AG04450 (cell line): ENCODE results near the gene FAF1. TPM values are rescaled to one million over a fixed set of nuclear protein-coding genes. Genes with fewer than 3 reads are reported as not detected.

Source experiments
- CTCF ChIA-PET: fragments of 300-600, 350-600 bp; formaldehyde crosslinking; extraction: SDS; loops from one replicate; lab custom pipeline; 2022; ENCODE audit warnings: antibody characterized with exemption, inconsistent platforms; lab: Charles Lee
- POLR2A ChIA-PET: fragments of 350-600 bp; formaldehyde crosslinking; extraction: SDS; loops from one replicate; lab custom pipeline; 2021; ENCODE audit warnings: antibody characterized with exemption, inconsistent platforms; lab: Yijun Ruan, JAX
- DNase-seq: peaks from one replicate; pipeline ENCODE4 v3.0.0-alpha.2; 2011; ENCODE audit warnings: low read depth, low spot score
- H3K27ac ChIP-seq: one replicate; pipeline ENCODE4 v1.5.1; 2012; ENCODE audit warnings: low read depth, low read length, control low read depth
- H3K27me3 ChIP-seq: one replicate; pipeline ENCODE4 v1.6.0; 2012; ENCODE audit warnings: low read length; ENCODE audit not compliant: control insufficient read depth, insufficient read depth
- H3K4me3 ChIP-seq: 2 replicates; pipeline ENCODE4 v1.5.1; 2011; ENCODE audit warnings: mild to moderate bottlenecking, low read depth, low read length, control low read depth
- H3K9me3 ChIP-seq: 2 replicates; pipeline ENCODE4 v1.5.1; 2012; ENCODE audit warnings: low read length; ENCODE audit not compliant: control insufficient read depth, insufficient read depth
- polyA plus RNA-seq: library from polyadenylated mRNA; depleted of rRNA; stranded (reverse); fragments of >200 nt; gene quantifications from 2 replicates; pipeline ENCODE4 v1.2.3, GENCODE V29; 2011
- TF ChIP-seq, protein P1 (sequence below): IDR thresholded peaks from 2 replicates; pipeline ENCODE4 v1.5.1; 2011; ENCODE audit warnings: low read depth, low read length, control low read depth, inconsistent platforms

FAF1 gene
- polyA plus RNA-seq, 1 experiment, result 37.9 TPM

GRCh38 chr1:50562106-50562505 lies 398.0 kb downstream of the FAF1 start:
- POLR2A ChIA-PET, result no interaction called here
- CTCF ChIA-PET, result no interaction called here
- no peak for DNase-seq
- no peak overlapping the region for H3K4me3 ChIP-seq
- no peaks in the 10 kb centered on the region for H3K9me3 ChIP-seq
- TF ChIP-seq, protein P1, sequence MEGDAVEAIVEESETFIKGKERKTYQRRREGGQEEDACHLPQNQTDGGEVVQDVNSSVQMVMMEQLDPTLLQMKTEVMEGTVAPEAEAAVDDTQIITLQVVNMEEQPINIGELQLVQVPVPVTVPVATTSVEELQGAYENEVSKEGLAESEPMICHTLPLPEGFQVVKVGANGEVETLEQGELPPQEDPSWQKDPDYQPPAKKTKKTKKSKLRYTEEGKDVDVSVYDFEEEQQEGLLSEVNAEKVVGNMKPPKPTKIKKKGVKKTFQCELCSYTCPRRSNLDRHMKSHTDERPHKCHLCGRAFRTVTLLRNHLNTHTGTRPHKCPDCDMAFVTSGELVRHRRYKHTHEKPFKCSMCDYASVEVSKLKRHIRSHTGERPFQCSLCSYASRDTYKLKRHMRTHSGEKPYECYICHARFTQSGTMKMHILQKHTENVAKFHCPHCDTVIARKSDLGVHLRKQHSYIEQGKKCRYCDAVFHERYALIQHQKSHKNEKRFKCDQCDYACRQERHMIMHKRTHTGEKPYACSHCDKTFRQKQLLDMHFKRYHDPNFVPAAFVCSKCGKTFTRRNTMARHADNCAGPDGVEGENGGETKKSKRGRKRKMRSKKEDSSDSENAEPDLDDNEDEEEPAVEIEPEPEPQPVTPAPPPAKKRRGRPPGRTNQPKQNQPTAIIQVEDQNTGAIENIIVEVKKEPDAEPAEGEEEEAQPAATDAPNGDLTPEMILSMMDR, result no peak
- no peaks in the 10 kb centered on the region for H3K27me3 ChIP-seq
- H3K27ac ChIP-seq, result no peak overlapping the region

- ChIA-PET CTCF (no interaction called here), POLR2A (no interaction called here)
- Histone ChIP-seq H3K27me3 (no peaks in the 10 kb centered on the region), H3K4me3 (no peak overlapping the region), H3K9me3 (no peaks in the 10 kb centered on the region), H3K27ac (no peak overlapping the region)
- TF ChIP-seq, protein P1, result no peak
- no peak for DNase-seq
Observed at GRCh38 chr1:50559421-50559820, 400.6 kb downstream of the FAF1 start.

- Histone ChIP-seq H3K27me3 (no peaks in the 10 kb centered on the region), H3K27ac (no peak overlapping the region), H3K4me3 (no peak overlapping the region), H3K9me3 (no peaks in the 10 kb centered on the region)
- DNase-seq, result no peak
- CTCF ChIA-PET, result interaction anchor here (0.8 to 1.0 kb wide), 2 partner anchors 55 to 149 kb away, joined by 3 to 4 read pairs; no protein-coding TSS in a partner anchor
- TF ChIP-seq, protein P1, result no peak
- POLR2A ChIA-PET, result no interaction called here
Observed at GRCh38 chr1:50553921-50554320, 406.1 kb downstream of the FAF1 start.

DNA sequence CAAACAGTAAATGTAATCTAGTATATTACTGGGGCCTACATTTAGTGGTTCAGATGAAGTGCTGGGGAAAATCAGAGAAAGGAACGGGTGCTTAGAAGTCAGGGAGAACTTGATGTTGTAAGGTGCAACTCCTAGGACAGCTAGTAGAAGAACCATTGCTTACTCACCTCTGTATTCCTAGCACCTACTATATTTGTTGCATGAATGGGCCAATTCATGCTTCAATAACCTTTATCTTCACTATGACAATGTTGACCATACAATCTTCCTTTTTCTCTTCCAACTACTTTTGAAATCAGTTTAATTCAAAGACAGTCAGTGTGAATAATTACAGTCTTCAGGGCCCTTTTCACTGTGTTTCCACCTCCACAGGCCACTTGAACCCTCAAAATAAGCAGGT lies 411.8 kb downstream of the FAF1 start:
- TF ChIP-seq, protein P1, result no peak
- Histone ChIP-seq H3K27ac (no peak overlapping the region), H3K9me3 (no peaks in the 10 kb centered on the region), H3K27me3 (no peaks in the 10 kb centered on the region), H3K4me3 (no peak overlapping the region)
- DNase-seq, result no peak
- ChIA-PET POLR2A (no interaction called here), CTCF (no interaction called here)

DNA sequence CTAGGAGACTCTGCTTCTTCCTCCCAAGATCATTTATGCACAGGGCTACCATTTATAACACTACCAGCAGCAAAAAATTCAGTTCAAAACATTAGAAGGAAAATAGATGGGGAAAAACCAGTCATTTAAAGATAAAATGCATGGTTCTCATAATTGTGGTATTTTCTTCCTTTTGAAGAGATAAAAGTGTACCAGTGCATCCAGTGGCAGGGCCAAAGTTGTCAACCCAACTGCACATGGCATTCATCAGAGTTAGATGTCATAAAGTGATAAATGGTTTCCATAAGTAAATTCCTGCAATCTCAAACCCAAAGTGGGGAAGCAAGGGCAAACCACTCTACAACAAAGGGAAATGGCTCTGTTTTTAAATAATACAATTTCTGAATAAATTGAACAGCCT lies 417.7 kb downstream of the FAF1 start:
- ChIA-PET CTCF (no interaction called here), POLR2A (no interaction called here)
- TF ChIP-seq, protein P1, result no peak
- DNase-seq, result no peak
- Histone ChIP-seq H3K9me3 (no peaks in the 10 kb centered on the region), H3K4me3 (no peak overlapping the region), H3K27ac (no peak overlapping the region), H3K27me3 (no peaks in the 10 kb centered on the region)
